HK-2 (cell line): Measurements from ENCODE around the gene CHCHD1.
"Not testable (repeated sequence)": the region's sequence is repeated elsewhere in the genome, so short reads cannot be mapped to it uniquely, and the experiment has no call there.

Source experiments
- DNase-seq: peaks from one replicate; pipeline ENCODE4 v3.0.0-alpha.2; 2018; ENCODE audit not compliant: unreplicated experiment

CHCHD1 gene

DNA sequence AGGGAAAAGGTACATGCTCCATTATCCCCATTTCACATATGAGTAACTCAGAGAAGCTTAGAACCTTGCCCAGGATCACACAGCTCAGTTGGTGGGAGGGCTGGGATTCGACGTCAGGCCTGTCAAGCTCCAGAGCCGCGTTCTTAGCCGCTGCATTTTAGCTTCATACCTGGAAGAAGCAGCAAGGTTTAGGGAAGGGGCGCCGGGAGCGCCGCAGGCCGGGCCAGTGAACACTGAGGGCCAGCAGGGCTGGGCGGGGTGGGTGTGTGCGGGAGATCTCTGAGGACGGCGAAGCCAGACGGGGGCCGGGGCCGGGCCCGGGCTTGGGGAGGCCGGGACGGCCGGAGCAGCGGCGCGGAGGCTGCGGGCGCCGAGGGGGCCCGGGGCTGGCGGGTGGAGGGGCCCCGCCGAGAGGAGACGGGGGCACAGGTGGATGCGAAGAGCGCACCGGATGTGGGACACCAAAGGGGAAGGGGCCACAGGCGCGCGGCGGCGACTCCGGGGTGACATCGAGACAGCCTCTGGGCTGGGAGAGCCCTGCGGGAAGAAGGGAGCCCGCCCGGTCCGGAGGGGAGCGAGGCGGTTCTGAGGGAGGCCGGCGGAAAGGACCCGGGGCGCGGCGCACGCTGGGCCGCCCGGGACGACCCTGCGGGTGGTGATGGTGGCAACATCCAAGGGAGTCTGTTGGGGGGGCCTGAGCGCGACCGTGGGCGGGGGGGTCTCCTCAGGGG is 29.1 kb downstream of the CHCHD1 start:
- peak; percentile 56 for DNase-seq

DNA sequence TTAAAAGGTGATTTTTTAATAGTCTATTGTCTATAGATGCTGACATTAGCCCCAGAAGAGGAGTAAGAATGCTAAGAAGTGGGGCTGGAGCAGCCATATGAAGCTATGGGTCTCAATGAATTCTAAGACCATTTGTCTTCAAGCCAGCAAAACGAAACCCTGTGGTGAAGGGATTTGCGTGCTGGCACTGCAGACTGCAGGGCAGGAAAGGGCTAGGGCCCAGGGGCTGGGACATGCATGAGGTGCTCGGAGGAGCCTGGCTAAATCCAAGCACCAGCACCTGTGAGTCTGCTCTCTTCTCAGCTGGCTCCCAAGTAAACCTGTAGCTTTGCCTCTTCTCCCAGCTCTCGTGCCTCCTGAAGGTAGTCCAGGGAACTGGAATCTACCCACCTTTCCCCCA is 30.8 kb downstream of the CHCHD1 start:
- no peak for DNase-seq

DNA sequence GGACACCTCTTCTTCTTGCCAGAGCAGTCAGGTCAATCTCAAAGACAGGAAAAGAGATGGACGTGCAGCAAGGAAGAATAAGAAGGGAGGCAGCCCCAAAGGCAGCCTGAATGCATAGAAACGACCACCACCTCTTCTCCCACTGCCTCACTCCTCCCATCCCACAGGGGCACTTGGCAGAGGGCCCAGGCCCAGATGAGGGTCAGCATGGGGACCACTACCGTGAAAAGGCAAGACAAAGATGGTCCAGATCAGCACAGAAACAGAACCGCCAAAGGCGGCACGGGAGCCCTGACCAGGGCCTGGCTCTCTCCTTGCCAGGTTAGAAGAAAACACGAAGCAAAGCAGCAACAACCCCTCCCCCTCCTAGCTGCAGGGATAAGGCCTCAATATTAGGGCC is 31.5 kb downstream of the CHCHD1 start:
- no peak for DNase-seq

DNA sequence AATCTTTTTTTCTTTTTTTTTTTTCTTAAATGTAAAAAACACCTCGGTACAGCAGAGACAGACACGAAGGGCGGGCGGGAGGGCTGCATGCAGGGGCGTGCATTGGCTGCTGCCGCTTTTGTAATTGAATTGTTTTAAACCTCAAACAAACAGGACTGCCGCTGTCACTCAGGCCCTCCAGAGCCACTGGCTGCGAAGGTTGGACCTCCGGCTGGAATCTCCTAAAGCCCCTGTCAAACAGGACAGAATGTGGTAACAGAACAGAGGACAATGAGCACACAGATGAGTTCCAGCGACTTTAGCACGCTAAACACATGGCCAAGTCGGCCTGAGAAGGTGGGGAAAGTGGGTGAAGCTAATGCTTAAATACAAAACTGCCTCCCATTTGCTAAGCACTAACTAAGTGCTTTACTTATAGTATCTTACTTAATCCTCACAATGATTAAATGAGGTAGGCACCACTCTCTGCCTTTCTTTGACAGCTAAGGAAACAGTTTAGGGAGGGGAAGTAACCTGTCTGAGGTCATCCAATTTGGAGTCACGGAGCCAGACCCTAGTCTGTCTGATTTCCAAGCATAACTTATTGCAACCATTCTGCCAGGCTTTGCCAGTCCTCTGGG is 32.5 kb downstream of the CHCHD1 start:
- DNase-seq = no peak

DNA sequence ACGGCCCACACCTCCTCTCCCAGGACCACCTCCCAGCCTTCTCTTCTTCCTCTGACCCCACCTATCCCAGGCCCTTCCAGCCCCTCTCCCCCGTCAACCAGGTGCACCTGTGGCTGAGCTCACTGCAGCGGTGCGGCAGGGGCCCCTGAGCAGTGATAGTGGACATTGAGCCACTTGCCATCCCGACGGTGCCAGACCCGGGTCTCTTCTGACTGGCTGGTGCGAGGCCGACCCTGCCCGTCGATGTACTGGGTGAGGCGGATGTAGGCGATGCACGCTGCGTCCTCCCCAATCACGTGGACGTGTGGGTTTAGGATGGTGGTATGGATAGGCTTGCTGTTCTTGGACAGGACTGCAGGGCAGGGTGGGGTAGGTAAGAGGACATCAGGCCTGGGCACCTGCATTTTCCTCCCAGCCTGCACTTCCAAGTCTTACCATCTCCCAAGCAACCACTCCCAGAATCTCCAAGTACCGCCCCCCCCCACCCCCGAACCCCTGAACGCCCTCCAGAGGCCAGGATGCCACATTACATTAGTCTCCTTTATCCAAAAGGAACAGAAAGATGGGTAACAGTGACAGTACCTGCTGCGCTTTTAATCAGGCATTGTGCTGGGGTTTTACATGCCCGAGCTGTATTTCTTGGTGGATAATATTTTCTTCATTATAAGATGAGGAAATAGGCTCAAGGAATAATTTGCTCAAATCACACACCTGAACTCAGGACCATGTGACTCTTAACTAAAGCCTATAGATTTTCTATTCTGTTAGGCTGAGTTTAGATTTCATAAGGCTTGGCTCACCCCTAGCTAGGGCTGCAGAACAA is 33.3 kb downstream of the CHCHD1 start:
- peak; percentile 26 for DNase-seq

DNA sequence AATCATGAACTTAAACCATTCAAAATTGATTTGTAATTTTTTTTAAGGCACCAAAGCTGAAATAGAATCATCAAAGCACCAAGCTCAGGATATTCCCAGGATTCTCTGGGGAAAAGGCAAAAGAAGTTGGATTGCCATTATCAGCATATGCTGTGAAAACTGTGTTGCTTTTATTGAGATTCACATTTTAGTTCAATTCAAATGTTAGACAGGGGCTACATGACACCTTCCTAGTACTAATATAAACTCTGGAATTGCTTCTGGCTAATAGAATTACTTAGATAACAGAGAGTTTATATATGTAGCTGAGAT is 33.8 kb downstream of the CHCHD1 start:
- DNase-seq = no peak

DNA sequence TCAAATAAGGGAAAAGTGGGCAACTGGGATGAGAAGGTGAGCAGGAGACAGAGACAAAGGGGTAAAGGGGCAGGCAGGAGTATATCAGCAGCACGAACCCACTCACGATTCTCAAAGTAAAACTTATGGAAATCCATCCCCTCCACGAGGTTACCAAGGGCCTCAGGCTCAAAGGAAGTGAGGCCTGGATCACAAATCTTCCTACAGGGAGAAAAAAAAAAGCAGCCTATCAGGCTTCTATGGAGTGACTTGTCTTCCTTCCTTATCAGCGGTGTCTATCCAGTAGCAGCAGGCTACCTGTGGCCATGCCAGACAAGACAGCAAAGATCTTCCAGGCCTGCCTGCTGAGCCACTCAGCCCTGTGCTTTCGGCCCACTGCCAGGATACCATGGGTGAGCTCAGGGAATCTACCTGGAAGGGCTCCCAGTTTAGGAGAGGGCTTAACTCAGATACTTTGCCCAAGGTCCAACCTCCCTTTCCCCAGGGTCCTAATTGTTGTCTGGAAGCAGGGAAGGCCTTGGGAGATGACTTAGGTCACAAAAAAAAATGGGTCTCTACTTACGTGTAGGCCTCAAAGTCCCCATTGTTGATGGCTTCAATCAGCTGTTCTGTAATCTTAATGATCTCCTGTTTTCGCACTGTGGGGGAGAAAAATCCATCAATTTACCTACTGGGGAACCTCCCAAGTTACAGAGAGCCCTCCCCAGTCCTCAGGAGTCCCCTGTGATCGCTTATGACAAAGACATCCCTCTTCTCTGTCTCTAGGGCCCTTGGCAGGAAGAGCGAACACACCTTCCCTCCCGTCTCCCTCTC is 35.3 kb downstream of the CHCHD1 start:
- DNase-seq = no peak

DNA sequence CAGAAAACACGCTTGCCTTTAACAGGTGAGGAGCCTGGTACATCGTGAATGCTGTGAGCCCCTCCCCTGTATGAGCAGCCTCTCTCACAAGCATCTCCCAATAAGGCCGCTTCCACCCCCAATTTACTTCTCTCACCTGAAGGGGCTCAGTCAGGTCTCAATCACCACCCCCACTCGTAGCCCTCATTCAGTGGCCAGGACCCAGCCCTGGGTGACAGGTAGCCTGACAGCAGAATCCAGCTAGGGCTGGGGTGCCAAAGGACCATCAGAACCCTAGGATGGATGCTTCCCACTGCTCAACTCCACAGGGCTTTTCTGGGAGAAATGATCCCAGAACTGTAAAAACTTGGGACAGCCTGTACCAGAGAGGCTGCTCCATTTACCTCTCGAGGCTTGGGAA is 36.0 kb downstream of the CHCHD1 start:
- DNase-seq = no peak

DNA sequence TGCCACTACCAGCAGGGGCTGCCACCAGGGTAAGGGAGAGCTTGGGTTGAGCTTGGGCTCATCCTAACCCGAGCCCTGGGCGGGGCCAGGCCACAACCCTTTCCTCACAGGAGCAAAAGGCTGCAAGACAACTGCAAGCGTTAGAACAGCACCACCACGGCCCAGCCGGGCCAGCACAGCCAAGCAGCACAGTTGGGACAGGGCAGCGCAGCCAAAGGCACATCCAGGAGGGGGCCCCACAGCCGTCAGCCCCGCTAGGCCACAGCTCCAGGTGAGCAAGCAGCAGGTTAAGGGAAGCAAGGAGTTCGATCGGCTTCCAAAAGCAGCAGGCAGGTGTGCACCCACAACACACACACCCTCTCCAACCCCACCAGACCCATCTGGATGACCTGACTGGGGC is 36.6 kb downstream of the CHCHD1 start:
- DNase-seq = no peak

DNA sequence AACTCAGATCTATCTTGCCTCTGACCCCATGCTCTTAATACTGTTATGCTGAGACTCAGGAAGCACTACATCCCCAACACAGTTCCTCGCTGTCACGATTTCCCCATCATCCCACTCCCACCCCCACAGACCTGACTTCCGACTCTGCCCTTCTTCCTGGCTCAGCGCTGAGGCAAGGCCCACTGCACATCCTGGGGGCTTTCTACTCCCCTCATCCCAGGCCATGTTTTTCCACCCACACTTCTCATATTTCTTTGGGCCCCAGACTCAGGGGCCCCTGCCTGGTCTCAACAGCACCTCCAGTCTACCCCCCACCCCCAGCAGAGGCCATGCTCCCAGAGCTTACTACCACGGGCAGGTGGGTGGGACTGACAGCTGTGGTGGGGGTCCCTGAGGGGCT is 37.2 kb downstream of the CHCHD1 start:
- DNase-seq = no peak

DNA sequence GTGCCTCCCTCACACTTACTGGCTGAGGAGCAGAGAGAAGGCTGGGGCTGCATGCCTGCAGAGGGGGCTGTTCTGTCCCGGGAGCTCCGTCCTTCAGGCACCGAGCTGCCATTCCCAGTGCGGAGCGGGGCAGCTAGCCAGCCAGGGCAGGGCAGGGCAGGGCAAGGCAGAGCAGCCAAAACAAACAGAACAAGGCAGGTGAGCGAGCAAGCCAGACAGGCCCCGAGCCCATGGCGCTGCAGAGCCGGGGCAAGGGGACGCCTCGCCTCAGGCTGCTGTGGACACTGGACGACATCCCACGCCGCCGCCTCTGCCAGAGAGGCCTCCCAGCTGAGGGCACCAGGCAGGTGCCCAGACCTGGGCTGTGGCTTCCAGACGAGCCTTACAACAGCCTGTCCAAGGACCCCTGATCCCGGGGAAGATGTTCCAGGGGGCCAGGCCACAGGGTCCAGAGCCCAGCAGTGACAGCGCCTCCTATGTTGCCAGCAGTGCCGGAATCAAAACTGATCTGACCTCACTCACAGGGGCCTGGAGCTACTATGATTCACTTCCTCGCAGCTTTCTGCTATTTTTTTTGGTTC is 37.8 kb downstream of the CHCHD1 start:
- DNase-seq = no peak

DNA sequence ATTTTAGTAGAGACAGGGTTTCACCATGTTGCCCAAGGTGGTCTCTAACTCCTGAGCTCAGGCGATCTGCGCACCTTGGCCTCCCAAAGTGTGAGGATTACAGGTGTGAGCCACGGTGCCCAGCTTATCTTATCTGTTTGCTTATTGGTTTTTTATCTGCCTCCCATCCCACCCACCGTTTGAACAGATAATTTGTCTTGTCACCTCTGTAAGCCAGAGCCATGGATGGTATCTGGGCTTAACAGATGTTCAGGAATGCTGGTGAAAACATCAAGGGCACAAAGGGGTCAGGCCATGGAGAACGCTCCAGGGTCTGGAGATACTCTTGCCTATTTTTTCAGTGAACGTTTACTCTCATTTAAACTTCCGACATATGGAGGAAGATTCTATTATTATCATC is 41.5 kb downstream of the CHCHD1 start:
- DNase-seq = no peak

DNA sequence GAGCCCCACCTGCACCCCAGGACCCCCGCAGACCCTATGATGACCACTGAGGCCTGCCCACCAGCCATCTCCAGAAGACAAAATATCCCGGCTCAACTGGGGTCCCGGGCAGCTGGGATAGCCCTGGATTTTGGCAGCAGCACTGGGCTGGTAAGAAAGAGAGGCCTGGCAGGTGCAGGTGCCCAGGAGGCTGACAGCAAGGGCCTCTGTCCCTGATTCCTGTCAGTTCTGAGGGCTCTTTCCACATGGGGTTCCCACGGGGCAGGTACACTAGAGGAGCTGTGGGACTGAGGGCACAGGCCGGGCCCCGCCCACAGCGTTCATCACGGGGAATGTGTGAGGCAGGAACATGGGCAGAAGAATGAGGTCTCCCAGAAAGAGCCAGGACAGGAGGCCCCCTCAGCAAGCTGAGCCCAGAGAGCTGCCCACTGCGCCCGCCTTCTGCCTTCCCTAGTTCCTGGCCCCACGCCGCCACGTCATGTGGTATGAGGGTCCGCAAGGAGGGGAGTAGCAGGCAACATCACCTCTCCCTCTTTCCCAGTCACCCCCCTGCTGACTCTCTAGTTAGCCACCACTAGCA is 42.4 kb downstream of the CHCHD1 start:
- DNase-seq = no peak

DNA sequence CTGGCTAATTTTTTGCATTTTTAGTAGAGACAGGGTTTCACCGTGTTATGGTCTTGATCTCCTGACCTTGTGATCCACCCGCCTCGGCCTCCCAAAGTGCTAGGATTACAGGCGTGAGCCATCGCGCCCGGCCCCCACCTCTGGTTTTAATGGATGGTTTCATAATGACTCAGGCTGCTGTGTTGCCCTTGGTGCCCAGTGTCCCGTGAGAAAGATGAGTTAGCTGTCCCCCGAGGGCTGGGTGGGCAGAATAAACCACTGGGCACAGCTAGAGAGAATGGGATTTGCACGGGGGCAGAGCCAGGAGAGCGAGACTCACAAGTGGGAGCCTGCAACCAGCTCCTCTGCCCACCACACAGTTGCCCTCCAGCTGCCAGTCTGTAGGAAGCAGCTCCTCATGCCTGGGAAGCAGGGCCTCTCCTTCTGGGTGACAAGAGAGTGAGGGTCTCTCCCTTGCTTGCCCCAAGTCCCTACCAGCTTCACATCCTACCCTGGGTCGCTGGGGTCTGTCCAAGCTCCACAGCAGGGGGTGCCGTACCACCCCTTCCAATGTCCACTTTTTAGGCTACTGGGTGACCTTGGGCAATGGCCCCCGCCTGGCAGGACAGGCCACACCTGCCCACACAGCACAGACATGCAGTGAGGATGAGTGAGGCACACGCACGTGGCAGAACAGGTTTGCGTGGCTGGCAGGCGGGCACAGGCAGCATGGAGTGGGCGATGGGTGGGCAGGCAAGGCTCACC is 45.7 kb downstream of the CHCHD1 start:
- peak; percentile 86 for DNase-seq

DNA sequence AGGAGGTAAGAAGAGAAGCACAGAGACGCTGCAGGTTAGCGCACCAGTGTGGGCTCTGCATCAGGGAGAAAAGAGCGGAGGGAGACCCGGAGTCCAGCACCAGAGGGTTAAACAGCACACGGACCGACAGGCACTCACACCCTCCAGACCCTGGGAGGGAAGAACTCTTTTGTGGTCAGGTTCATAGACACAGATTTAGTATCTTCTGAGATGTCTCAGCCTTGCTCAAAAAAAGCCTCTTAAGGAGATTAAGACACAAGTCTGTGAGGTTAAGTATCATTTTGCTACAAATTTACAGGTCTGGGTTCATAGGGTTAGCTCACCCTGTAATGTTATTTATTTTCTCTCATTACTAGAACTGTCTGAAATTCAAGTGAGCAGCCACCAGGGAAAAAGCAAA is 46.3 kb downstream of the CHCHD1 start:
- DNase-seq = peak; percentile 17

DNA sequence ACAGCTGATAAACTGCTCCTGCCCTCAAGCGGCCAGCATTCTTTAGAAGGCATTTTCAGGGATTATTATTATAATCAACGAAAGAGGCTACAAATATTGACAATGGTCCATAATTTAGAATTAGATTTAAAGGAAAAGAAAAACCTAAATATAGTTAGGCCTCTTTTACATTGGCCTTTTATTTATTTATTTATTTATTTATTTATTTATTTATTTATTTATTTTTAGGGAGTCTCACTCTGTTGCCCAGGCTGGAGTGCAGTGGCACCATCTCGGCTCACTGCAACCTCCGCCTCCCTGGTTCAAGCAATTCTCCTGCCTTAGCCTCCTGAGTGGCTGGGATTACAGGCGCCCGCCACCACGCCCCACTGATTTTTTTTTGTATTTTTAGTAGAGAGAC is 47.2 kb downstream of the CHCHD1 start:
- not testable (repeated sequence) for DNase-seq
